ENCODE data around the gene RPUSD1.

Gene RPUSD1

DNA sequence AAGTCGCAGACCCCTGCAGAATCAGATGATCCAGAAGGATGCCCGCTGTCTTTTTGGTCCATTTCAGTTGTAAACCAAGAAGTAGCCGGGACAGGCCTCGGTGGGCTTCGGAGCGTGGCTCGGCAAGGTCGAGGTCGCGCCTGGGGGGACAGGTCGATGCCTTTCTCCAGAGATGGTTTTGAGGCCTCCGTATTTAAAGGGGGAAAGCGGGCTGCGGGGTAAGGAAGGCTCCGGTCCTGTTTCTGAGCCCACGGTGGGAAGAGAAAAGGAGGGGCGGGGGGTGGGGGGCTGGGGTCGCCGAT lies 19.9 kb upstream of the RPUSD1 start:
- Mint-ChIP-seq H3K36me3 (ENCODE audit: low read depth) (peaks cover 19% of the 10 kb centered on the region), H3K9me3 (peaks cover 41% of the 10 kb centered on the region), H3K27ac (peak overlapping the region; percentile 92), H3K4me1 (peaks cover 33% of the 10 kb centered on the region), H3K27me3 (ENCODE audit: low read depth, poor library complexity) (peaks cover 67% of the 10 kb centered on the region), H3K4me3 (peak overlapping the region; percentile 92)
- DNase-seq: no peak
- TF ChIP-seq, protein P1, sequence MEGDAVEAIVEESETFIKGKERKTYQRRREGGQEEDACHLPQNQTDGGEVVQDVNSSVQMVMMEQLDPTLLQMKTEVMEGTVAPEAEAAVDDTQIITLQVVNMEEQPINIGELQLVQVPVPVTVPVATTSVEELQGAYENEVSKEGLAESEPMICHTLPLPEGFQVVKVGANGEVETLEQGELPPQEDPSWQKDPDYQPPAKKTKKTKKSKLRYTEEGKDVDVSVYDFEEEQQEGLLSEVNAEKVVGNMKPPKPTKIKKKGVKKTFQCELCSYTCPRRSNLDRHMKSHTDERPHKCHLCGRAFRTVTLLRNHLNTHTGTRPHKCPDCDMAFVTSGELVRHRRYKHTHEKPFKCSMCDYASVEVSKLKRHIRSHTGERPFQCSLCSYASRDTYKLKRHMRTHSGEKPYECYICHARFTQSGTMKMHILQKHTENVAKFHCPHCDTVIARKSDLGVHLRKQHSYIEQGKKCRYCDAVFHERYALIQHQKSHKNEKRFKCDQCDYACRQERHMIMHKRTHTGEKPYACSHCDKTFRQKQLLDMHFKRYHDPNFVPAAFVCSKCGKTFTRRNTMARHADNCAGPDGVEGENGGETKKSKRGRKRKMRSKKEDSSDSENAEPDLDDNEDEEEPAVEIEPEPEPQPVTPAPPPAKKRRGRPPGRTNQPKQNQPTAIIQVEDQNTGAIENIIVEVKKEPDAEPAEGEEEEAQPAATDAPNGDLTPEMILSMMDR (IDR thresholded peaks at IDR 0.05): no peak

- Mint-ChIP-seq H3K27ac (peak overlapping the region; percentile 92), H3K4me1 (peaks cover 33% of the 10 kb centered on the region), H3K9me3 (peaks cover 36% of the 10 kb centered on the region), H3K36me3 (ENCODE audit: low read depth) (peaks cover 16% of the 10 kb centered on the region), H3K4me3 (peak overlapping the region; percentile 92), H3K27me3 (ENCODE audit: low read depth, poor library complexity) (peaks cover 65% of the 10 kb centered on the region)
- DNase-seq: peak; percentile 84
- TF ChIP-seq, protein P1 (IDR thresholded peaks at IDR 0.05): no peak
Measured at GRCh38 chr16:807347-808084, 19.3 kb upstream of the RPUSD1 start.

- Mint-ChIP-seq H3K36me3 (ENCODE audit: low read depth) (peaks cover 11% of the 10 kb centered on the region), H3K4me3 (no peak overlapping the region), H3K27me3 (ENCODE audit: low read depth, poor library complexity) (peaks cover 62% of the 10 kb centered on the region), H3K9me3 (peaks cover 23% of the 10 kb centered on the region), H3K4me1 (peaks cover 33% of the 10 kb centered on the region), H3K27ac (no peak overlapping the region)
- DNase-seq: no peak
- TF ChIP-seq, protein P1 (IDR thresholded peaks at IDR 0.05): no peak
Measured at GRCh38 chr16:805474-805873, 17.3 kb upstream of the RPUSD1 start.

DNA sequence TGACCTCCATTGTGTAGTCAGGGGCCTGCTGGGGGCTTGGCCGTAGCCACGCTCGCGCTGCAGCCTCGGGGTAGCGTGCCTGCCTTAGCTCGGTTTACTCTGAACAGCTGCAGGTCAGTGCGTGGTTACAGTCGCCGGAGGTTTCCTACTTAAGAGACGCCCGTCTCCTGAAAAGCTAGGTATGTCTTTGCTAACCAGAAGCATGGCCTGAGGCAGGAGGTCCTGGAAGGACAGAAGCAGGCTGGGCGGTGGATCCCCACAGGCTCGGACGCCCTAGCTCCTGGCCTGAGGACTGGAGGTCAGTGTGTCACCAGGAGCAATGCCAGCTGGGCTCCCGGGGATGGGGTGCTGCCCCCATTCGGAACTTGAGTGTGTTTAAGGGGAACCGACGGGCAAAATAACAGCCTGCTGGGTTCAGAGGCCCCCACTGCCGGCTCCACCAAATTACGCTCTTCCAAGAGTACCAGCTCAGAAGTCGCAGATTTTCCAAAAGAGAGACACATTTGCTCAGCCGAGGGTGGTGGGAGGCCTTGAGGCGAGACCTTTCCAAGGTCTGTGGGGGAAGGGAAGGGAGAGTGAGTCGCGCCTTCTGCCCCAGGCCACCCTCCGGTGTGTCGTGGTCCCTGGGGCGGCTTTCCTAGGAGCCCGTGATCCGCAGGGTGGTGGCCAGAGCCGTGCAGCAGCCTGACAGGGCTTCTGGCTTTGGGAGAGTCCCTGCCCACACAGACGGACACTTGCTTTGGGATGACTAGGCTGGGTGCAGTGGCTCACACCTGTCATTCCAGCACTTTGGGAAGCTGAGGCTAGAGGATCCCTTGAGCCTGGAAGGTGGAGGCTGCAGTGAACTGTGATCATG lies 16.2 kb upstream of the RPUSD1 start:
- Mint-ChIP-seq H3K36me3 (ENCODE audit: low read depth) (peaks cover 7% of the 10 kb centered on the region), H3K9me3 (peaks cover 15% of the 10 kb centered on the region), H3K4me1 (peaks cover 30% of the 10 kb centered on the region), H3K27me3 (ENCODE audit: low read depth, poor library complexity) (peaks cover 52% of the 10 kb centered on the region), H3K27ac (peak overlapping the region; percentile 60), H3K4me3 (no peak overlapping the region)
- no peak for DNase-seq
- TF ChIP-seq, protein P1 (IDR thresholded peaks at IDR 0.05): no peak

GRCh38 chr16:803754-804080 lies 15.5 kb upstream of the RPUSD1 start:
- TF ChIP-seq, protein P1 (IDR thresholded peaks at IDR 0.05): no peak
- H3K36me3 Mint-ChIP-seq (ENCODE audit: low read depth): peaks cover 5% of the 10 kb centered on the region
- H3K4me1 Mint-ChIP-seq: peaks cover 28% of the 10 kb centered on the region
- H3K4me3 Mint-ChIP-seq: no peak overlapping the region
- peaks cover 9% of the 10 kb centered on the region for H3K9me3 Mint-ChIP-seq
- peaks cover 52% of the 10 kb centered on the region for H3K27me3 Mint-ChIP-seq (ENCODE audit: low read depth, poor library complexity)
- DNase-seq: no peak
- no peak overlapping the region for H3K27ac Mint-ChIP-seq

Data from nephron progenitor cell (in vitro differentiated cells).